ENCODE measurements around the gene DSC1. TPM values are rescaled to one million over a fixed set of nuclear protein-coding genes. Genes with fewer than 3 reads are reported as not detected.

The DSC1 gene
- polyA plus RNA-seq, 1 donor (not counting 4 experiments of a cell fraction or from before 2014, with no cell fraction given), result 11.2 TPM

GRCh38 chr18:31161757-31162418 lies 768 bp downstream of the DSC1 start:
- DNase-seq (ENCODE audit: low read depth, low spot score) (no peak), FAIRE-seq (no peak)
- H3K27me3 ChIP-seq (ENCODE audit: control insufficient read depth, extremely low read depth, insufficient read depth, low read length), result no peaks in the 10 kb centered on the region
- peak overlapping the region in 1 of 3 experiments; percentile 8 for H3K4me3 ChIP-seq (ENCODE audit: control insufficient read depth in 2 of 3, extremely low read depth in 1 of 3, insufficient read depth in 2 of 3, low read depth in 1 of 3, low read length in 3 of 3)
- H3K4me2 ChIP-seq (ENCODE audit: control insufficient read depth, extremely low read depth, insufficient read depth, low read depth, low read length), result peak overlapping the region; percentile 78
- H2AFZ ChIP-seq (ENCODE audit: control insufficient read depth, low read length), result peak overlapping the region; percentile 82
- dilution Hi-C loops (cut with MboI; ENCODE audit: extremely low pct_ligation_motif_present, low sequenced_read_pairs), result no loop called here
- H4K20me1 ChIP-seq (ENCODE audit: control insufficient read depth, extremely low read depth, insufficient read depth, low read length), result no peaks in the 10 kb centered on the region
- TF ChIP-seq EZH2 (IDR thresholded peaks at IDR 0.05; ENCODE audit: low read length) (no peak), CTCF (optimal IDR thresholded peaks at IDR 0.05 in 1 of 3, IDR thresholded peaks at IDR 0.05 in 1 of 3, conservative IDR thresholded peaks at IDR 0.05 in 1 of 3; ENCODE audit: extremely low read depth in 1 of 3, insufficient read depth in 2 of 3, low read length in 3 of 3) (no peak)
- no peaks in the 10 kb centered on the region for H3K9me3 ChIP-seq (ENCODE audit: control insufficient read depth, low read depth, low read length)
- H3K27ac ChIP-seq (ENCODE audit: control insufficient read depth, insufficient read depth, low read length), result peak overlapping the region; percentile 66
- peaks cover 29% of the 10 kb centered on the region for H3K4me1 ChIP-seq (ENCODE audit: control insufficient read depth, extremely low read depth, insufficient read depth, low read length)
- no peaks in the 10 kb centered on the region for H3K79me2 ChIP-seq (ENCODE audit: control insufficient read depth, insufficient read depth, low read length)
- H3K9ac ChIP-seq (ENCODE audit: control insufficient read depth, extremely low read depth, insufficient read depth, low read length), result peak overlapping the region; percentile 45
- H3K36me3 ChIP-seq (ENCODE audit: control insufficient read depth in 2 of 2, extremely low read depth in 1 of 2, insufficient read depth in 2 of 2, low read length in 2 of 2), result no peaks in the 10 kb centered on the region
- H3K9me1 ChIP-seq (ENCODE audit: control insufficient read depth, extremely low read depth, insufficient read depth, low read length), result no peaks in the 10 kb centered on the region

GRCh38 chr18:31156821-31157763 lies 5.6 kb downstream of the DSC1 start:
- TF ChIP-seq CTCF (optimal IDR thresholded peaks at IDR 0.05 in 1 of 3, IDR thresholded peaks at IDR 0.05 in 1 of 3, conservative IDR thresholded peaks at IDR 0.05 in 1 of 3; ENCODE audit: extremely low read depth in 1 of 3, insufficient read depth in 2 of 3, low read length in 3 of 3), result no peak
- TF ChIP-seq EZH2 (IDR thresholded peaks at IDR 0.05; ENCODE audit: low read length), result no peak
- Histone ChIP-seq H3K9me3 (ENCODE audit: control insufficient read depth, low read depth, low read length) (no peaks in the 10 kb centered on the region), H3K4me3 (ENCODE audit: control insufficient read depth in 2 of 3, extremely low read depth in 1 of 3, insufficient read depth in 2 of 3, low read depth in 1 of 3, low read length in 3 of 3) (peak overlapping the region; percentile 18 to 43 (median 22)), H3K9me1 (ENCODE audit: control insufficient read depth, extremely low read depth, insufficient read depth, low read length) (no peaks in the 10 kb centered on the region), H2AFZ (ENCODE audit: control insufficient read depth, low read length) (peak overlapping the region; percentile 91), H4K20me1 (ENCODE audit: control insufficient read depth, extremely low read depth, insufficient read depth, low read length) (no peaks in the 10 kb centered on the region), H3K79me2 (ENCODE audit: control insufficient read depth, insufficient read depth, low read length) (no peaks in the 10 kb centered on the region), H3K4me1 (ENCODE audit: control insufficient read depth, extremely low read depth, insufficient read depth, low read length) (peaks cover 25% of the 10 kb centered on the region), H3K27ac (ENCODE audit: control insufficient read depth, insufficient read depth, low read length) (peak overlapping the region; percentile 70), H3K27me3 (ENCODE audit: control insufficient read depth, extremely low read depth, insufficient read depth, low read length) (no peaks in the 10 kb centered on the region), H3K9ac (ENCODE audit: control insufficient read depth, extremely low read depth, insufficient read depth, low read length) (peak overlapping the region; percentile 60), H3K36me3 (ENCODE audit: control insufficient read depth in 2 of 2, extremely low read depth in 1 of 2, insufficient read depth in 2 of 2, low read length in 2 of 2) (no peaks in the 10 kb centered on the region), H3K4me2 (ENCODE audit: control insufficient read depth, extremely low read depth, insufficient read depth, low read depth, low read length) (peak overlapping the region; percentile 80)
- DNase-seq (ENCODE audit: low read depth, low spot score) (no peak), FAIRE-seq (peak; percentile 76)
- dilution Hi-C loops (cut with MboI; ENCODE audit: extremely low pct_ligation_motif_present, low sequenced_read_pairs), result no loop called here
